GM12878 (cell line): ENCODE measurements around the gene SLC25A26. TPM values are rescaled to one million over a fixed set of nuclear protein-coding genes. Genes with fewer than 3 reads are reported as not detected.

Experiments
- ATAC-seq: fragments of 200-7000 bp; cut with Tn5 transposase; 3 replicates; pipeline ENCODE4 v1.9.1; 2020; ENCODE audit warnings: mild to moderate bottlenecking, moderate library complexity
- BruUV-seq: library from RNA; stranded (reverse); fragments of 400-500 nt; replicated peaks from 2 replicates; lab custom pipeline; 2021; lab: Mats Ljungman, UMichigan
- CTCF ChIA-PET: fragments of 300-600 bp; sonication (Branson Sonifier 250); formaldehyde crosslinking; extraction: SDS; loops from one replicate; lab custom pipeline; 2021; ENCODE audit warnings: inconsistent platforms; lab: Yijun Ruan, JAX
- POLR2A ChIA-PET: fragments of 350-600 bp; formaldehyde crosslinking; extraction: SDS; loops from one replicate; lab custom pipeline; 2021; ENCODE audit warnings: inconsistent platforms; lab: Charles Lee
- RAD21 ChIA-PET: fragments of 300-600 bp; sonication (Branson Sonifier 250); formaldehyde crosslinking; loops from one replicate; lab custom pipeline; 2023; ENCODE audit warnings: antibody characterized with exemption; ENCODE audit not compliant: unreplicated experiment; lab: Charles Lee
- SMC1A ChIA-PET: fragments of 300-600 bp; sonication (Branson Sonifier 250); formaldehyde crosslinking; loops from one replicate; lab custom pipeline; 2023; ENCODE audit not compliant: unreplicated experiment, uncharacterized antibody; lab: Charles Lee
- DNase-seq: peaks from one replicate; pipeline ENCODE4 v3.0.0-alpha.2; 2011; ENCODE audit warnings: low read depth, low spot score
- FAIRE-seq: peaks from 3 replicates; lab custom pipeline; 2011; peaks lifted over from hg19 to GRCh38; lab: Jason Lieb, UNC
- H2AFZ ChIP-seq: 2 replicates; pipeline ENCODE4 v1.6.0; 2011; ENCODE audit warnings: low read depth, low read length, control low read depth; ENCODE audit not compliant: control insufficient read depth
- H3K27ac ChIP-seq: 2 replicates; pipeline ENCODE4 v1.5.1; 2011; ENCODE audit warnings: control low read depth; ENCODE audit not compliant: control insufficient read depth, insufficient read depth
- H3K27me3 ChIP-seq, 2 experiments: replicated peaks in 1 of 2; 2 replicates each; pipeline versions ENCODE4 v1.6.0 to v1.6.1; 2011; ENCODE audit warnings: low read length in 1 of 2; ENCODE audit not compliant: control insufficient read depth in 2 of 2, insufficient read depth in 2 of 2
- H3K36me3 ChIP-seq, 2 experiments: 2 replicates each; pipeline ENCODE4 v1.5.1; 2011; ENCODE audit warnings: low read length in 1 of 2; ENCODE audit not compliant: control insufficient read depth in 2 of 2, insufficient read depth in 2 of 2
- H3K4me1 ChIP-seq: 2 replicates; pipeline ENCODE4 v1.6.1; 2011; ENCODE audit warnings: mild to moderate bottlenecking, low read length, moderate library complexity, mixed read lengths; ENCODE audit not compliant: control insufficient read depth, insufficient read depth
- H3K4me2 ChIP-seq: 2 replicates; pipeline ENCODE4 v1.6.0; 2011; ENCODE audit warnings: control low read depth; ENCODE audit not compliant: control insufficient read depth, insufficient read depth
- H3K4me3 ChIP-seq: fragments of 200-600 bp; sonication (generic); 2 replicates; pipeline ENCODE4 v1.5.1; 2016
- H3K79me2 ChIP-seq: 2 replicates; pipeline ENCODE4 v1.6.0; 2011; ENCODE audit warnings: low read length; ENCODE audit not compliant: control insufficient read depth, insufficient read depth
- H3K9ac ChIP-seq: 2 replicates; pipeline ENCODE4 v1.8.0; 2011; ENCODE audit warnings: low read length, control low read depth, mixed read lengths; ENCODE audit not compliant: control insufficient read depth, insufficient read depth
- H3K9me3 ChIP-seq: replicated peaks from 3 replicates; pipeline ENCODE4 v1.5.1; 2011; ENCODE audit warnings: mild to moderate bottlenecking, low read length; ENCODE audit not compliant: control insufficient read depth, insufficient read depth
- H4K20me1 ChIP-seq: 2 replicates; pipeline ENCODE4 v1.6.0; 2011; ENCODE audit not compliant: control insufficient read depth, insufficient read depth
- NRF1 ChIP-seq: conservative IDR thresholded peaks from 2 replicates; pipeline ENCODE4 v1.6.1; 2011; ENCODE audit warnings: mild to moderate bottlenecking, low read depth, low read length, improper control_type of control experiment
- PAX5 ChIP-seq: IDR thresholded peaks from 2 replicates; pipeline ENCODE4 v1.6.1; 2011; ENCODE audit warnings: low read depth, low read length, borderline replicate concordance
- RAD51 ChIP-seq: fragments of 450-650 bp; IDR thresholded peaks from 2 replicates; pipeline ENCODE4 v1.6.1; 2016; ENCODE audit warnings: moderate library complexity, mild to moderate bottlenecking, inconsistent platforms
- SIN3A ChIP-seq: IDR thresholded peaks from 2 replicates; pipeline ENCODE4 v1.6.1; 2012; ENCODE audit warnings: low read depth, low read length, improper control_type of control experiment
- STAT1 ChIP-seq: fragments of 450-650 bp; conservative IDR thresholded peaks from 2 replicates; pipeline ENCODE4 v1.6.1; 2014; ENCODE audit warnings: antibody characterized with exemption, mild to moderate bottlenecking
- TCF7 ChIP-seq: IDR thresholded peaks from 2 replicates; pipeline ENCODE4 v1.6.1; 2014; ENCODE audit warnings: antibody characterized with exemption, borderline replicate concordance
- WGBS: methylation state at CpG from one replicate; pipeline ENCODE4 v1.1.6; 2016; ENCODE audit warnings: low lambda C conversion rate; ENCODE audit not compliant: insufficient replicate concordance, insufficient coverage; ENCODE audit errors: missing lambda C conversion rate; 5-methylcytosine and 5-hydroxymethylcytosine counted together
- in situ Hi-C: fragments of 300-500 bp; cut with MboI; formaldehyde crosslinking; loops from 9 replicates; pipeline ENCODE4 v1.14.3; 2018; ENCODE audit warnings: mixed read lengths
- intact Hi-C: fragments of 100-400 bp; cut with micrococcal nuclease; formaldehyde crosslinking; loops from one replicate; pipeline ENCODE4 v1.14.2; 2022; ENCODE audit not compliant: unreplicated experiment
- polyA plus RNA-seq, 11 experiments: library from polyadenylated mRNA; depleted of rRNA in 4 of 11; unstranded in 6 of 11; stranded (reverse) in 5 of 11; fragments of >200 nt; fragmentation: Nextera tagmentation in 4 of 11; fragmentation: Illumina TruSeq in 1 of 11; extraction: Ambion mirVana in 4 of 11; extraction: Trizol in 1 of 11; gene quantifications; 1 replicate in 1 of 11; 2 replicates in 10 of 11; pipeline versions ENCODE4 v1.2.1 to v1.2.3, GENCODE V29; 2011 to 2016; ENCODE audit warnings: inconsistent platforms in 2 of 11, missing spikeins in 2 of 11, low read depth in 1 of 11
- total RNA-seq, 4 experiments: library from RNA; depleted of rRNA in 3 of 4; stranded (reverse); fragments of >200 nt in 3 of 4; fragmentation: Illumina TruSeq in 1 of 4; extraction: Trizol in 1 of 4; gene quantifications; 2 replicates each; pipeline versions ENCODE4 v1.2.1 to v1.2.3, GENCODE V29; 2013 to 2021
- TF ChIP-seq, protein P1 (sequence below), 3 experiments: IDR thresholded peaks in 2 of 3; conservative IDR thresholded peaks in 1 of 3; 2 replicates each; pipeline ENCODE4 v1.5.1; 2011; ENCODE audit warnings: low read depth in 3 of 3, low read length in 3 of 3, mild to moderate bottlenecking in 3 of 3, control low read depth in 2 of 3, moderate library complexity in 2 of 3, inconsistent platforms in 1 of 3, mixed read lengths in 1 of 3; ENCODE audit not compliant: control insufficient read depth in 2 of 3, insufficient read depth in 1 of 3; ENCODE audit errors: extremely low read depth in 1 of 3
- TF ChIP-seq, protein P2 (sequence below): fragments of 450-650 bp; formaldehyde crosslinking; IDR thresholded peaks from 2 replicates; pipeline ENCODE4 v1.4.0; 2022; ENCODE audit warnings: mild to moderate bottlenecking, moderate library complexity
- TF ChIP-seq, protein P3 (sequence below): fragments of 450-650 bp; IDR thresholded peaks from 2 replicates; pipeline ENCODE4 v1.6.1; 2016; ENCODE audit warnings: mild to moderate bottlenecking
- TF ChIP-seq, protein P4 (sequence below): fragments of 450-650 bp; IDR thresholded peaks from 2 replicates; pipeline ENCODE4 v1.6.1; 2017; ENCODE audit warnings: mild to moderate bottlenecking, moderate library complexity
- TF ChIP-seq, protein P5 (sequence below): IDR thresholded peaks from 2 replicates; pipeline ENCODE4 v1.6.1; 2012; ENCODE audit warnings: low read depth, low read length, improper control_type of control experiment

SLC25A26 gene
- total and polyA plus RNA-seq, 10 of the 15 experiments (the other 5 are each of a cell fraction or from before 2014, with no cell fraction given), result 14.6 to 49.7 (median 24.9) TPM

DNA sequence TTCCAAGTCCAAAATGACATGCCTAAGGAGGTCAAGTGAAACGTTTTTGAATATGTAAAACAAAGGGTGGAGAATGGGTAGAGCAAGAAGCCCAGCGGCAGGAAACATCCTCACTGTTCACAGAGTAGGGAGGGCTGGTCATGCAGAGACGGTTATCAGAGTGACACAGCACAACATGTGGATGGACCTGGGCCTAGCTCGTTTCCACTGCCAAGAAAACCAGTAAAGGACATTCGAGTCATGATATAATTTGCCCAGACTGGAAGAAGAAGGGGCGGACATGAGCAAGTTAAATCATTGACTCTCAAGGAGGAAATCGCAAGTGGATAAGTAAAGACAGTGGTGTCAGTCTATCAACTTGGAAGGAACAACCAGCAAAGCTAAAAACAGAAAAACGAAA lies 190.7 kb downstream of the SLC25A26 start:
- Histone ChIP-seq H3K9me3 (no peaks in the 10 kb centered on the region), H3K4me3 (no peak overlapping the region), H3K27ac (no peak overlapping the region), H2AFZ (no peak overlapping the region), H3K36me3 (no peaks in the 10 kb centered on the region; a peak in 2 of 4 replicates), H3K79me2 (no peaks in the 10 kb centered on the region), H3K27me3 (no peaks in the 10 kb centered on the region), H3K4me1 (no peaks in the 10 kb centered on the region), H3K9ac (no peak overlapping the region), H3K4me2 (no peak overlapping the region), H4K20me1 (no peaks in the 10 kb centered on the region)
- ChIA-PET SMC1A (interaction anchor here (1.5 kb wide), 2 partner anchors 26 to 33 kb away, joined by 3 to 5 read pairs; no protein-coding TSS in a partner anchor), RAD21 (no interaction called here), POLR2A (no interaction called here), CTCF (interaction anchor here (1.0 to 10.7 kb wide), 3 partner anchors 17 to 407 kb away, joined by 3 to 149 read pairs (median 4); no protein-coding TSS in a partner anchor)
- no TSS peak for BruUV-seq
- no peak for FAIRE-seq
- in situ Hi-C loops (no loop called here), intact Hi-C loops (no loop called here)
- ATAC-seq, result no peak
- DNase-seq, result no peak
- WGBS, result 30% methylated on average over 7 of the region's 8 CpGs
- no peak for TF ChIP-seq RAD51
- TF ChIP-seq, protein P1, sequence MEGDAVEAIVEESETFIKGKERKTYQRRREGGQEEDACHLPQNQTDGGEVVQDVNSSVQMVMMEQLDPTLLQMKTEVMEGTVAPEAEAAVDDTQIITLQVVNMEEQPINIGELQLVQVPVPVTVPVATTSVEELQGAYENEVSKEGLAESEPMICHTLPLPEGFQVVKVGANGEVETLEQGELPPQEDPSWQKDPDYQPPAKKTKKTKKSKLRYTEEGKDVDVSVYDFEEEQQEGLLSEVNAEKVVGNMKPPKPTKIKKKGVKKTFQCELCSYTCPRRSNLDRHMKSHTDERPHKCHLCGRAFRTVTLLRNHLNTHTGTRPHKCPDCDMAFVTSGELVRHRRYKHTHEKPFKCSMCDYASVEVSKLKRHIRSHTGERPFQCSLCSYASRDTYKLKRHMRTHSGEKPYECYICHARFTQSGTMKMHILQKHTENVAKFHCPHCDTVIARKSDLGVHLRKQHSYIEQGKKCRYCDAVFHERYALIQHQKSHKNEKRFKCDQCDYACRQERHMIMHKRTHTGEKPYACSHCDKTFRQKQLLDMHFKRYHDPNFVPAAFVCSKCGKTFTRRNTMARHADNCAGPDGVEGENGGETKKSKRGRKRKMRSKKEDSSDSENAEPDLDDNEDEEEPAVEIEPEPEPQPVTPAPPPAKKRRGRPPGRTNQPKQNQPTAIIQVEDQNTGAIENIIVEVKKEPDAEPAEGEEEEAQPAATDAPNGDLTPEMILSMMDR (IDR thresholded peaks at IDR 0.05 in 2 of 3, conservative IDR thresholded peaks at IDR 0.05 in 1 of 3; ENCODE audit: control insufficient read depth in 2 of 3, extremely low read depth in 1 of 3, insufficient read depth in 1 of 3, low read depth in 3 of 3, low read length in 3 of 3), result no peak
- TF ChIP-seq, protein P2, sequence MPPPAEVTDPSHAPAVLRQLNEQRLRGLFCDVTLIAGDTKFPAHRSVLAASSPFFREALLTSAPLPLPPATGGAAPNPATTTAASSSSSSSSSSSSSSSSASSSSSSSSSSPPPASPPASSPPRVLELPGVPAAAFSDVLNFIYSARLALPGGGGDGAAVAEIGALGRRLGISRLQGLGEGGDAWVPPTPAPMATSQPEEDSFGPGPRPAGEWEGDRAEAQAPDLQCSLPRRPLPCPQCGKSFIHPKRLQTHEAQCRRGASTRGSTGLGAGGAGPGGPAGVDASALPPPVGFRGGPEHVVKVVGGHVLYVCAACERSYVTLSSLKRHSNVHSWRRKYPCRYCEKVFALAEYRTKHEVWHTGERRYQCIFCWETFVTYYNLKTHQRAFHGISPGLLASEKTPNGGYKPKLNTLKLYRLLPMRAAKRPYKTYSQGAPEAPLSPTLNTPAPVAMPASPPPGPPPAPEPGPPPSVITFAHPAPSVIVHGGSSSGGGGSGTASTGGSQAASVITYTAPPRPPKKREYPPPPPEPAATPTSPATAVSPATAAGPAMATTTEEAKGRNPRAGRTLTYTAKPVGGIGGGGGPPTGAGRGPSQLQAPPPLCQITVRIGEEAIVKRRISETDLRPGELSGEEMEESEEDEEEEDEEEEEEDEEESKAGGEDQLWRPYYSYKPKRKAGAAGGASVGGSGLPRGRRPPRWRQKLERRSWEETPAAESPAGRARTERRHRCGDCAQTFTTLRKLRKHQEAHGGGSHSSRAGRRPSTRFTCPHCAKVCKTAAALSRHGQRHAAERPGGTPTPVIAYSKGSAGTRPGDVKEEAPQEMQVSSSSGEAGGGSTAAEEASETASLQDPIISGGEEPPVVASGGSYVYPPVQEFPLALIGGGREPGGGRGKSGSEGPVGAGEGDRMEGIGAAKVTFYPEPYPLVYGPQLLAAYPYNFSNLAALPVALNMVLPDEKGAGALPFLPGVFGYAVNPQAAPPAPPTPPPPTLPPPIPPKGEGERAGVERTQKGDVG (CRISPR knock-in tag), result no peak
- TF ChIP-seq, protein P3, sequence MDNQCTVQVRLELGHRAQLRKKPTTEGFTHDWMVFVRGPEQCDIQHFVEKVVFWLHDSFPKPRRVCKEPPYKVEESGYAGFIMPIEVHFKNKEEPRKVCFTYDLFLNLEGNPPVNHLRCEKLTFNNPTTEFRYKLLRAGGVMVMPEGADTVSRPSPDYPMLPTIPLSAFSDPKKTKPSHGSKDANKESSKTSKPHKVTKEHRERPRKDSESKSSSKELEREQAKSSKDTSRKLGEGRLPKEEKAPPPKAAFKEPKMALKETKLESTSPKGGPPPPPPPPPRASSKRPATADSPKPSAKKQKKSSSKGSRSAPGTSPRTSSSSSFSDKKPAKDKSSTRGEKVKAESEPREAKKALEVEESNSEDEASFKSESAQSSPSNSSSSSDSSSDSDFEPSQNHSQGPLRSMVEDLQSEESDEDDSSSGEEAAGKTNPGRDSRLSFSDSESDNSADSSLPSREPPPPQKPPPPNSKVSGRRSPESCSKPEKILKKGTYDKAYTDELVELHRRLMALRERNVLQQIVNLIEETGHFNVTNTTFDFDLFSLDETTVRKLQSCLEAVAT, result no peak
- no peak for TF ChIP-seq TCF7
- TF ChIP-seq, protein P4, sequence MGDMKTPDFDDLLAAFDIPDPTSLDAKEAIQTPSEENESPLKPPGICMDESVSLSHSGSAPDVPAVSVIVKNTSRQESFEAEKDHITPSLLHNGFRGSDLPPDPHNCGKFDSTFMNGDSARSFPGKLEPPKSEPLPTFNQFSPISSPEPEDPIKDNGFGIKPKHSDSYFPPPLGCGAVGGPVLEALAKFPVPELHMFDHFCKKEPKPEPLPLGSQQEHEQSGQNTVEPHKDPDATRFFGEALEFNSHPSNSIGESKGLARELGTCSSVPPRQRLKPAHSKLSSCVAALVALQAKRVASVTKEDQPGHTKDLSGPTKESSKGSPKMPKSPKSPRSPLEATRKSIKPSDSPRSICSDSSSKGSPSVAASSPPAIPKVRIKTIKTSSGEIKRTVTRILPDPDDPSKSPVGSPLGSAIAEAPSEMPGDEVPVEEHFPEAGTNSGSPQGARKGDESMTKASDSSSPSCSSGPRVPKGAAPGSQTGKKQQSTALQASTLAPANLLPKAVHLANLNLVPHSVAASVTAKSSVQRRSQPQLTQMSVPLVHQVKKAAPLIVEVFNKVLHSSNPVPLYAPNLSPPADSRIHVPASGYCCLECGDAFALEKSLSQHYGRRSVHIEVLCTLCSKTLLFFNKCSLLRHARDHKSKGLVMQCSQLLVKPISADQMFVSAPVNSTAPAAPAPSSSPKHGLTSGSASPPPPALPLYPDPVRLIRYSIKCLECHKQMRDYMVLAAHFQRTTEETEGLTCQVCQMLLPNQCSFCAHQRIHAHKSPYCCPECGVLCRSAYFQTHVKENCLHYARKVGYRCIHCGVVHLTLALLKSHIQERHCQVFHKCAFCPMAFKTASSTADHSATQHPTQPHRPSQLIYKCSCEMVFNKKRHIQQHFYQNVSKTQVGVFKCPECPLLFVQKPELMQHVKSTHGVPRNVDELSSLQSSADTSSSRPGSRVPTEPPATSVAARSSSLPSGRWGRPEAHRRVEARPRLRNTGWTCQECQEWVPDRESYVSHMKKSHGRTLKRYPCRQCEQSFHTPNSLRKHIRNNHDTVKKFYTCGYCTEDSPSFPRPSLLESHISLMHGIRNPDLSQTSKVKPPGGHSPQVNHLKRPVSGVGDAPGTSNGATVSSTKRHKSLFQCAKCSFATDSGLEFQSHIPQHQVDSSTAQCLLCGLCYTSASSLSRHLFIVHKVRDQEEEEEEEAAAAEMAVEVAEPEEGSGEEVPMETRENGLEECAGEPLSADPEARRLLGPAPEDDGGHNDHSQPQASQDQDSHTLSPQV, result no peak
- TF ChIP-seq, protein P5, sequence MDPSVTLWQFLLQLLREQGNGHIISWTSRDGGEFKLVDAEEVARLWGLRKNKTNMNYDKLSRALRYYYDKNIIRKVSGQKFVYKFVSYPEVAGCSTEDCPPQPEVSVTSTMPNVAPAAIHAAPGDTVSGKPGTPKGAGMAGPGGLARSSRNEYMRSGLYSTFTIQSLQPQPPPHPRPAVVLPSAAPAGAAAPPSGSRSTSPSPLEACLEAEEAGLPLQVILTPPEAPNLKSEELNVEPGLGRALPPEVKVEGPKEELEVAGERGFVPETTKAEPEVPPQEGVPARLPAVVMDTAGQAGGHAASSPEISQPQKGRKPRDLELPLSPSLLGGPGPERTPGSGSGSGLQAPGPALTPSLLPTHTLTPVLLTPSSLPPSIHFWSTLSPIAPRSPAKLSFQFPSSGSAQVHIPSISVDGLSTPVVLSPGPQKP, result no peak
- TF ChIP-seq PAX5, result no peak
- no peak for TF ChIP-seq STAT1
- TF ChIP-seq SIN3A, result no peak
- TF ChIP-seq NRF1, result no peak
